HG02678 (cell line): Measurements from ENCODE around the gene MRPS27.

ENCODE experiments used
- ATAC-seq: cut with Tn5 transposase; IDR thresholded peaks from one replicate; pipeline ENCODE4 v1.9.1; 2021; ENCODE audit warnings: mild to moderate bottlenecking, moderate library complexity; ENCODE audit not compliant: unreplicated experiment

MRPS27 gene

GRCh38 chr5:72292411-72292810, 27.6 kb downstream of the MRPS27 start:
- no peak for ATAC-seq

DNA sequence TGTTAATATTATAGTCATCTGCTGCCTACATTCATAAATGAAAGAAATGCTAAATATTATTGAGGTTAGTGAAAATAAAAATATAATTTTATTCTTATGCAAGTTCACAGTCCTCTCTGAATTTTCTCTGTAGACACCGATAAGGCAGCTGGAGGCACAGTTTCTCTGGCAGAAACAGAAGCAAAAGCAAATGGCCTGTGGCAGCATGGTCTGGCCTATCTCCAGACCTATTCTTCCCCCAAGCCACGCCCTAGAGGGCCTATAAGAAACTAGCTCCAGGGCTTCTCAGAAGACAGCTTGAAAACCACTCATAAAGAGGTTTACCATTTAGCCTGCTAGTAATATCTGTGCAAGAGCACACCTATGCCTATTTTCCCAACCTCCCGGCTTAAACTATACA, 28.4 kb downstream of the MRPS27 start:
- no peak for ATAC-seq

GRCh38 chr5:72290356-72291133, 29.5 kb downstream of the MRPS27 start:
- ATAC-seq = no peak

DNA sequence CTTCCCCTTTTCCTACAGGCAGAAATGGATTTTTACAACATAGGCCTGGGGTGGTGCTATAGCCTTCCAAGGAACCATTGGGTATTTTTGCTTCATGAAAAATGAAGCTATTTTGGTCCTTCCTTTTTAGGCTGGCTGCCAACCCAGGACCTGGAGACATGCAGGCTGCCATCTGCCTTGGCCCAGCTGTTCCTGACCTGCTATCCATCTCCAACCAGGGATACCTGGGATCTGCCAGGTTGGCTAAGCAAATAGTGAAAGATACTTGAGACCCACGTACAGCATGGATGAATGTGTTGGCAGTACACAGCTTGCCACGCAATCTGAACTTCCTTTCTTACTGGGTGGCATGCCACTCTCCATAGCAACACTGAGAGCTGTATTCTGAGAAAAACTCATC, 31.1 kb downstream of the MRPS27 start:
- ATAC-seq = no peak

- no peak for ATAC-seq
These were observed 33.2 kb downstream of the MRPS27 start for GRCh38 chr5:72286798-72287197.

DNA sequence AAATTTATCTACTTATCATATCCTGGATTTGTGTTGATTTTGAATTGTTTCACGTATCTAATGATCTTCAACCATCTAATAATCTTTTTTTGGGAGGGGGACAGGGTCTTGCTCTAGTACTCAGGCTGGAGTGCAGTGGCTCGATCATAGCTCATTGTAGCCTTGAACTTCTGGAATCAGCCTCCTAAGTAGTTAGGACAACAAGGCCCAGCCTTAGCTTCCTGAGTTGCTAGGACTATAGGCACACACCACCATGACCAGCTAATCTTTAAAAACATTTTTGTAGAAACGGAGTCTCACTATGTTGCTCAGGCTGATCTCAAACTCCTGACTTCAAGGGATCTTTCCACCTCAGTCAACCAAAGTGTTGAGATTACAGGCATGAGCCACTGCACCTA, 34.6 kb downstream of the MRPS27 start:
- no peak for ATAC-seq

- no peak for ATAC-seq
These were observed 35.2 kb downstream of the MRPS27 start for GRCh38 chr5:72284559-72285423.

GRCh38 chr5:72283358-72283757, 36.7 kb downstream of the MRPS27 start:
- ATAC-seq = no peak

GRCh38 chr5:72282878-72283277, 37.2 kb downstream of the MRPS27 start:
- ATAC-seq = no peak

DNA sequence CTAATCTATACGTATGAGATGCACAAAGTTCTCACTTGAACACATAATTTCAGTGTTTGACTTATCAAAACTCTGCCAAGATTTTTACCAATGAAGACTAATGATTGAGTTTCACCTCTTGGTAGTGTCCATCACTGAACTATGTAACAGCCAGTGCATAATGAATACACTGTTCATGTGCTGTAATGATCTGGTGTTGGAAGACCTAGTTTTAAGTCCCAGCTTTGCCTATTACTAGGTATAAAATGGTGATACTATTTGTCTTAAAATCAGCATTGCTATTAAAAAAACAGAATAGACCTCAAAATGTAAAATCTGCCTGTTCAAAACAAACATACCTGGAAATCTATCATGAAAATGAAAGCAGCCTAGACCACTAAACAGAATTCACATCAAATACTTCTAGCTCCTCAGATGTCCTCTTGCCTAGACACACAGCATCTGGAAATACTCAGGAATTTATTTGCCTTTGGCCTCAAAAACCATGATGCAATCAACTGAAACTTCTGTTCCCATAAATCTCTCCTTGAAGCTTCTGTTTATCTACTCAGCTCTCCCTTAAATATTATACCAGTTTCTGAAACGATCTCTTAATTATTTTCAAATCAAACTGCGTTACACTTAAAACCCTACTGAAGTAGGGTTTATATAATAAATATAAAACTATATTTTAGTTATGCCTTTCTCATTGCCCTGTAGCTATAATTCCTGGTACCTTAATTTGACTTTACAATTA, 38.1 kb downstream of the MRPS27 start:
- ATAC-seq = no peak

GRCh38 chr5:72281430-72281763, 38.6 kb downstream of the MRPS27 start:
- ATAC-seq = no peak

DNA sequence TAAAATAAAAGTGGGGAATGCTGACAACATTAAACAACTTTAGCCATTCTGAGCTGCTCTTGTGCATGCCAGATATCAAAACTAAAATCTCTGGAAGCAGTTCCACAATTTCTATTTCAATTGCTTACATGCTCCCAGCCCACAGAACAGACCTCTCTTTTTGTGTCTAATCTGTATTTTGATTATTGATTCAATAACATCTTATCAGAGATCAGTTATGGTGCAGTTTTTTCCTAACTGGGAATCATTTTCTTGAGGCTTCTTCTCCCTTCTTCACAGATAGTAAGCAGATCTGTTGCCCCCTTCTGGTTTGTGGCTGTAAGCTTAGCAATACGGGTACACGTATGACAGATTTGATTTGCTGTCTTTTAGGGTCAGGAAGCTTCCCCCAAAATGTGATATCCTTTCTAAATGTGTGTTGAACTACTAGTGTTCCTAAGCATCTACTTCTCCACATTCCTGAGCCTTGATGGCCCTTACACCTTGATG, 39.4 kb downstream of the MRPS27 start:
- ATAC-seq = no peak

DNA sequence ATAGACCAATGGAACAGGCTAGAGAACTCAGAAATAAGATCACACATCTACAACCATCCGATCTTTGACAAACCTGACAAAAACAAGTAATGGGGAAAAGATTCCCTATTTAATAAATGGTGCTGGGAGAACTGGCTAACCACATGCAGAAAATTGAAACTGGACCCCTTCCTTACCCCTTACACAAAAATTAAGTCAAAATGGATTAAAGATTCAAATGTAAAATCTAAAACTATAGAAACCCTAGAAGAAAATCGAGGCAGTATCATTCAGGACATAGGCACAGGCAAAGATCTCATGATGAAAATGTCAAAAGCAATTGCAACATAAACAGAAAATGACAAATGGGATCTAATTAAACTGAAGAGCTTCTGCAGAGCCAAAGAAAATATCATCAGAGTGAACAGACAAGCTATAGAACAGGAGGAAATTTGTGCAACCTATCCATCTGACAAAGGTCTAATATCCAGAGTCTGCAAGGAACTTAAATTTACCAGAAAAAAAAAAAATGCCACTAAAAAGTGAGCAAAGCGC, 43.8 kb downstream of the MRPS27 start:
- ATAC-seq = no peak

GRCh38 chr5:72273547-72273946, 46.5 kb downstream of the MRPS27 start:
- no peak for ATAC-seq

- ATAC-seq = no peak
These were observed 47.6 kb downstream of the MRPS27 start for GRCh38 chr5:72272398-72272797.

- no peak for ATAC-seq
These were observed 48.3 kb downstream of the MRPS27 start for GRCh38 chr5:72271702-72272101.

GRCh38 chr5:72270037-72270436, 50.0 kb downstream of the MRPS27 start:
- no peak for ATAC-seq

- no peak for ATAC-seq
These were observed 50.6 kb downstream of the MRPS27 start for GRCh38 chr5:72269411-72269780.

GRCh38 chr5:72268753-72269410, 51.2 kb downstream of the MRPS27 start:
- no peak for ATAC-seq

GRCh38 chr5:72268260-72268659, 51.8 kb downstream of the MRPS27 start:
- ATAC-seq = no peak

DNA sequence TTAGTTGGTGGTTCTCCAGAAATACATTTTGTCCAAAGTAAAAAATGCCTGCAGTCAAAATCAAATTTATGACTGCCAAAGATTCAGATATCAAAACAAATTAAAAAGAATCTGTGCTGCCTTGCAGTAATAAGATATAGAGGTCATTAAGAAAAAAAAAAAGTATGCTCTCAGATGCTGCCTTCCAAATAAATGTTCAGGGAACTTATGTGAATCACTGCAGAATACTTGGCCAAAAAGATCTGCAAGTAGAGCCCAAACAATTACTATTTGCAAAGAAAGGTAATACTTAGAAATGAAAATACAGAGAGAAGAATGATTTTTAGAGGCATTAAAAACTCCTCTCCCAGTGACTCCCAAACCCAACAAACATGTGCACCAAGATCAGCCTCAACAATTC, 52.4 kb downstream of the MRPS27 start:
- no peak for ATAC-seq
